Astrocyte (in vitro differentiated cells and primary cell): ENCODE data around the gene PAK2. TPM values are rescaled to one million over a fixed set of nuclear protein-coding genes. Genes with fewer than 3 reads are reported as not detected.

Experiments
- DNase-seq: peaks from one replicate; pipeline ENCODE4 v3.0.0-alpha.2; 2010; ENCODE audit warnings: low read depth
- FAIRE-seq: peaks from 2 replicates; lab custom pipeline; 2011; peaks lifted over from hg19 to GRCh38; lab: Jason Lieb, UNC
- H2AFZ ChIP-seq: 2 replicates; pipeline ENCODE4 v1.6.0; 2012; ENCODE audit warnings: low read depth, low read length, inconsistent platforms
- H3K27ac ChIP-seq: 2 replicates; pipeline ENCODE4 v1.5.1; 2011; ENCODE audit warnings: low read depth, low read length, inconsistent platforms
- H3K27me3 ChIP-seq: 2 replicates; pipeline ENCODE4 v1.6.0; 2011; ENCODE audit warnings: low read length, inconsistent platforms; ENCODE audit not compliant: insufficient read depth
- H3K36me3 ChIP-seq: 2 replicates; pipeline ENCODE4 v1.5.1; 2011; ENCODE audit warnings: low read length, inconsistent platforms; ENCODE audit not compliant: insufficient read depth
- H3K4me1 ChIP-seq: 2 replicates; pipeline ENCODE4 v1.5.1; 2011; ENCODE audit warnings: low read length, inconsistent platforms; ENCODE audit not compliant: insufficient read depth
- H3K4me2 ChIP-seq: 2 replicates; pipeline ENCODE4 v1.6.0; 2012; ENCODE audit warnings: low read length, inconsistent platforms
- H3K4me3 ChIP-seq: 2 replicates; pipeline ENCODE4 v1.5.1; 2011; ENCODE audit warnings: low read depth, mild to moderate bottlenecking, low read length, inconsistent platforms; ENCODE audit not compliant: insufficient read depth
- H3K79me2 ChIP-seq: 2 replicates; pipeline ENCODE4 v1.6.0; 2012; ENCODE audit warnings: mild to moderate bottlenecking, low read length, inconsistent platforms; ENCODE audit not compliant: insufficient read depth
- H3K9ac ChIP-seq: 2 replicates; pipeline ENCODE4 v1.6.0; 2012; ENCODE audit warnings: mild to moderate bottlenecking, low read length, inconsistent platforms
- H3K9me3 ChIP-seq: 2 replicates; pipeline ENCODE4 v1.5.1; 2012; ENCODE audit warnings: low read depth, mild to moderate bottlenecking, low read length, inconsistent platforms; ENCODE audit not compliant: insufficient read depth
- H4K20me1 ChIP-seq: 2 replicates; pipeline ENCODE4 v1.6.0; 2012; ENCODE audit warnings: low read length, inconsistent platforms; ENCODE audit not compliant: insufficient read depth
- H3K27ac Mint-ChIP-seq: one replicate; pipeline ENCODE4 v1.8.0; 2021; ENCODE audit warnings: mild to moderate bottlenecking, mixed read lengths; ENCODE audit not compliant: unreplicated experiment
- H3K27me3 Mint-ChIP-seq: one replicate; pipeline ENCODE4 v1.8.0; 2021; ENCODE audit warnings: low read depth, mixed read lengths; ENCODE audit not compliant: unreplicated experiment
- H3K36me3 Mint-ChIP-seq: one replicate; pipeline ENCODE4 v1.8.0; 2021; ENCODE audit warnings: low read depth, mixed read lengths; ENCODE audit not compliant: unreplicated experiment
- H3K4me1 Mint-ChIP-seq: one replicate; pipeline ENCODE4 v1.8.0; 2021; ENCODE audit warnings: low read depth, mixed read lengths; ENCODE audit not compliant: unreplicated experiment
- H3K4me3 Mint-ChIP-seq: one replicate; pipeline ENCODE4 v1.8.0; 2021; ENCODE audit warnings: mild to moderate bottlenecking, moderate library complexity, mixed read lengths; ENCODE audit not compliant: unreplicated experiment
- H3K9me3 Mint-ChIP-seq: one replicate; pipeline ENCODE4 v1.8.0; 2021; ENCODE audit warnings: mild to moderate bottlenecking, mixed read lengths; ENCODE audit not compliant: unreplicated experiment
- EZH2 ChIP-seq: IDR thresholded peaks from 2 replicates; pipeline ENCODE4 v1.6.1; 2012; ENCODE audit warnings: mild to moderate bottlenecking, low read length, inconsistent platforms; ENCODE audit not compliant: insufficient read depth
- total RNA-seq: library from RNA; stranded (reverse); gene quantifications from 2 replicates; pipeline ENCODE4 v1.2.1, GENCODE V29; 2021
- TF ChIP-seq, protein P1 (sequence below): IDR thresholded peaks from 2 replicates; pipeline ENCODE4 v1.5.1; 2011; ENCODE audit warnings: low read depth, mild to moderate bottlenecking, inconsistent platforms, low read length, moderate library complexity; ENCODE audit not compliant: insufficient read depth

Gene PAK2
- total RNA-seq, 1 donor from 2014 or later, result 124 TPM

- H3K9me3 Mint-ChIP-seq, result peaks cover 7% of the 10 kb centered on the region
- peak within 1 kb of the TSS; percentile 98 for H3K9ac ChIP-seq
- peaks cover 11% of the 10 kb centered on the region for H3K4me1 ChIP-seq
- no peaks in the 10 kb centered on the region for H3K9me3 ChIP-seq
- H3K27ac Mint-ChIP-seq, result peak within 1 kb of the TSS; percentile 98
- DNase-seq (peak; percentile 78), FAIRE-seq (no peak)
- TF ChIP-seq EZH2, result no peak
- TF ChIP-seq, protein P1, sequence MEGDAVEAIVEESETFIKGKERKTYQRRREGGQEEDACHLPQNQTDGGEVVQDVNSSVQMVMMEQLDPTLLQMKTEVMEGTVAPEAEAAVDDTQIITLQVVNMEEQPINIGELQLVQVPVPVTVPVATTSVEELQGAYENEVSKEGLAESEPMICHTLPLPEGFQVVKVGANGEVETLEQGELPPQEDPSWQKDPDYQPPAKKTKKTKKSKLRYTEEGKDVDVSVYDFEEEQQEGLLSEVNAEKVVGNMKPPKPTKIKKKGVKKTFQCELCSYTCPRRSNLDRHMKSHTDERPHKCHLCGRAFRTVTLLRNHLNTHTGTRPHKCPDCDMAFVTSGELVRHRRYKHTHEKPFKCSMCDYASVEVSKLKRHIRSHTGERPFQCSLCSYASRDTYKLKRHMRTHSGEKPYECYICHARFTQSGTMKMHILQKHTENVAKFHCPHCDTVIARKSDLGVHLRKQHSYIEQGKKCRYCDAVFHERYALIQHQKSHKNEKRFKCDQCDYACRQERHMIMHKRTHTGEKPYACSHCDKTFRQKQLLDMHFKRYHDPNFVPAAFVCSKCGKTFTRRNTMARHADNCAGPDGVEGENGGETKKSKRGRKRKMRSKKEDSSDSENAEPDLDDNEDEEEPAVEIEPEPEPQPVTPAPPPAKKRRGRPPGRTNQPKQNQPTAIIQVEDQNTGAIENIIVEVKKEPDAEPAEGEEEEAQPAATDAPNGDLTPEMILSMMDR, result no peak
- H4K20me1 ChIP-seq, result peaks cover 47% of the 10 kb centered on the region
- H3K36me3 Mint-ChIP-seq, result no peaks in the 10 kb centered on the region
- H3K36me3 ChIP-seq, result no peaks in the 10 kb centered on the region
- H3K27ac ChIP-seq, result peak within 1 kb of the TSS; percentile 90
- H3K4me3 Mint-ChIP-seq, result peak within 1 kb of the TSS; percentile 99
- peaks cover 50% of the 10 kb centered on the region for H3K79me2 ChIP-seq
- peak within 1 kb of the TSS; percentile 91 for H3K4me3 ChIP-seq
- peak within 1 kb of the TSS; percentile 96 for H3K4me2 ChIP-seq
- H3K27me3 ChIP-seq, result no peaks in the 10 kb centered on the region
- no peaks in the 10 kb centered on the region for H3K27me3 Mint-ChIP-seq
- peaks cover 8% of the 10 kb centered on the region for H3K4me1 Mint-ChIP-seq
- H2AFZ ChIP-seq, result peak within 1 kb of the TSS; percentile 99
Measured at GRCh38 chr3:196867507-196868296, 128.0 kb downstream of the PAK2 start, which contains the start of gene SENP5. TSS of gene SENP5 (plus strand) at chr3:196867920. CDS start at chr3:196885182, 17,262 bp downstream.

- FAIRE-seq, result no peak
- Histone ChIP-seq H3K79me2 (peaks cover 54% of the 10 kb centered on the region), H3K9me3 (no peaks in the 10 kb centered on the region)
Measured at GRCh38 chr3:196868297-196868661, 128.6 kb downstream of the PAK2 start.

More at GRCh38 chr3:196868297-196868661, 128.6 kb downstream of the PAK2 start:
- Mint-ChIP-seq H3K4me3 (peak overlapping the region; percentile 99), H3K36me3 (no peaks in the 10 kb centered on the region), H3K9me3 (peaks cover under 1% of the 10 kb centered on the region), H3K27me3 (no peaks in the 10 kb centered on the region), H3K4me1 (peaks cover 9% of the 10 kb centered on the region), H3K27ac (peak overlapping the region; percentile 98)
- Histone ChIP-seq H4K20me1 (peaks cover 52% of the 10 kb centered on the region), H3K4me2 (peak overlapping the region; percentile 96), H3K36me3 (no peaks in the 10 kb centered on the region), H3K27me3 (no peaks in the 10 kb centered on the region), H3K27ac (peak overlapping the region; percentile 90), H3K9ac (peak overlapping the region; percentile 98), H3K4me1 (peaks cover 11% of the 10 kb centered on the region), H3K4me3 (peak overlapping the region; percentile 91), H2AFZ (peak overlapping the region; percentile 92)
- TF ChIP-seq, protein P1, result no peak
- no peak for TF ChIP-seq EZH2
- peak; percentile 22 for DNase-seq
